ENCODE data around the gene AQP10. TPM values are rescaled to one million over a fixed set of nuclear protein-coding genes. Genes with fewer than 3 reads are reported as not detected.

AQP10 gene
- total RNA-seq, 1 donor from 2014 or later, result 0.16 TPM

Other genes starting within 250 kb of the AQP10 start
- 0.30 TPM for gene NUP210L, start 166.0 kb upstream of the AQP10 start, total RNA-seq
- gene TPM3, start 129.0 kb upstream of the AQP10 start, total RNA-seq, result 161 TPM
- gene CFAP141, start 114.8 kb upstream of the AQP10 start, total RNA-seq, result not detected
- 101 TPM for gene UBAP2L, start 100.1 kb upstream of the AQP10 start, total RNA-seq
- 178 TPM for gene HAX1, start 48.5 kb upstream of the AQP10 start, total RNA-seq
- gene ATP8B2, start 4.4 kb downstream of the AQP10 start, total RNA-seq, result 11.8 TPM
- gene IL6R, start 84.2 kb downstream of the AQP10 start, total RNA-seq, result 10.5 TPM
- gene TDRD10, start 181.1 kb downstream of the AQP10 start, total RNA-seq, result 2.6 TPM
- 9.2 TPM for gene SHE, start 181.3 kb downstream of the AQP10 start, total RNA-seq
- gene UBE2Q1, start 237.6 kb downstream of the AQP10 start, total RNA-seq, result 57.0 TPM
- gene CHRNB2, start 246.7 kb downstream of the AQP10 start, total RNA-seq, result not detected